H9 (cell line): ENCODE results near the gene PDE7B. TPM values are rescaled to one million over a fixed set of nuclear protein-coding genes. Genes with fewer than 3 reads are reported as not detected.

ENCODE experiments used
- DNase-seq: peaks from one replicate; pipeline ENCODE4 v3.0.0-alpha.2; 2017
- H2AFZ ChIP-seq: one replicate; pipeline ENCODE4 v1.6.1; 2013; ENCODE audit warnings: mild to moderate bottlenecking, low read length, control low read depth, moderate library complexity
- H2AK5ac ChIP-seq: 2 replicates; pipeline ENCODE4 v1.6.1; 2013; ENCODE audit warnings: low read length, control low read depth, mixed read lengths; ENCODE audit not compliant: insufficient read length
- H2BK120ac ChIP-seq: one replicate; pipeline ENCODE4 v1.6.1; 2013; ENCODE audit warnings: low read depth, mild to moderate bottlenecking, low read length, control low read depth, inconsistent platforms; ENCODE audit not compliant: poor library complexity, severe bottlenecking
- H2BK12ac ChIP-seq: 2 replicates; pipeline ENCODE4 v1.6.1; 2013; ENCODE audit warnings: low read length, control low read depth, mixed read lengths, low read depth; ENCODE audit not compliant: insufficient read length
- H2BK15ac ChIP-seq: 2 replicates; pipeline ENCODE4 v1.6.1; 2013; ENCODE audit warnings: low read depth, low read length, control low read depth
- H2BK20ac ChIP-seq: one replicate; pipeline ENCODE4 v1.6.1; 2013; ENCODE audit warnings: low read depth, mild to moderate bottlenecking, low read length, control low read depth, inconsistent platforms; ENCODE audit not compliant: poor library complexity, severe bottlenecking
- H2BK5ac ChIP-seq: 2 replicates; pipeline ENCODE4 v1.6.1; 2013; ENCODE audit warnings: low read length, control low read depth, mixed read lengths; ENCODE audit not compliant: insufficient read length
- H3K14ac ChIP-seq: 2 replicates; pipeline ENCODE4 v1.6.1; 2013; ENCODE audit warnings: low read length, control low read depth; ENCODE audit not compliant: insufficient read depth
- H3K18ac ChIP-seq: 2 replicates; pipeline ENCODE4 v1.6.1; 2013; ENCODE audit warnings: low read depth, mild to moderate bottlenecking, mixed read lengths, low read length, control low read depth; ENCODE audit not compliant: insufficient read length
- H3K23ac ChIP-seq: 2 replicates; pipeline ENCODE4 v1.6.1; 2013; ENCODE audit warnings: low read length, control low read depth, mixed read lengths, low read depth; ENCODE audit not compliant: insufficient read length
- H3K23me2 ChIP-seq: 2 replicates; pipeline ENCODE4 v1.6.1; 2013; ENCODE audit warnings: low read depth, mild to moderate bottlenecking, mixed read lengths, low read length, control low read depth; ENCODE audit not compliant: insufficient read length, poor library complexity, severe bottlenecking
- H3K27ac ChIP-seq: 2 replicates; pipeline ENCODE4 v1.5.1; 2013; ENCODE audit warnings: low read length, control low read depth, mixed read lengths, low read depth; ENCODE audit not compliant: insufficient read length
- H3K27me3 ChIP-seq: 2 replicates; pipeline ENCODE4 v1.6.1; 2013; ENCODE audit warnings: low read length, control low read depth, inconsistent platforms; ENCODE audit not compliant: insufficient read depth
- H3K4ac ChIP-seq: 2 replicates; pipeline ENCODE4 v1.6.1; 2013; ENCODE audit warnings: low read depth, mild to moderate bottlenecking, control low read depth, inconsistent platforms, low read length, moderate library complexity
- H3K4me1 ChIP-seq: 2 replicates; pipeline ENCODE4 v1.6.1; 2013; ENCODE audit warnings: low read length, control low read depth, inconsistent platforms; ENCODE audit not compliant: insufficient read depth
- H3K4me2 ChIP-seq: 2 replicates; pipeline ENCODE4 v1.6.1; 2013; ENCODE audit warnings: low read length, control low read depth, mixed read lengths; ENCODE audit not compliant: insufficient read length, insufficient read depth
- H3K56ac ChIP-seq: 2 replicates; pipeline ENCODE4 v1.6.1; 2013; ENCODE audit warnings: low read depth, mild to moderate bottlenecking, mixed read lengths, low read length, control low read depth; ENCODE audit not compliant: insufficient read length
- H3K79me1 ChIP-seq: 2 replicates; pipeline ENCODE4 v1.6.1; 2013; ENCODE audit warnings: low read depth, mild to moderate bottlenecking, moderate library complexity, low read length, control low read depth, inconsistent platforms; ENCODE audit not compliant: insufficient read depth, poor library complexity, severe bottlenecking
- H3K79me2 ChIP-seq: 2 replicates; pipeline ENCODE4 v1.6.1; 2013; ENCODE audit warnings: low read length, control low read depth, inconsistent platforms; ENCODE audit not compliant: insufficient read depth
- H3K9ac ChIP-seq: 2 replicates; pipeline ENCODE4 v1.6.1; 2013; ENCODE audit warnings: low read length, control low read depth, mixed read lengths; ENCODE audit not compliant: insufficient read length; ENCODE audit errors: extremely low read depth
- H3K9me3 ChIP-seq: one replicate; pipeline ENCODE4 v1.6.1; 2013; ENCODE audit warnings: low read depth, low read length, inconsistent platforms; ENCODE audit not compliant: control insufficient read depth
- H3T11ph ChIP-seq: one replicate; pipeline ENCODE4 v1.6.1; 2013; ENCODE audit warnings: mild to moderate bottlenecking, low read length, control low read depth, inconsistent platforms
- H4K20me1 ChIP-seq: one replicate; pipeline ENCODE4 v1.6.1; 2013; ENCODE audit not compliant: control insufficient read depth, insufficient read length, insufficient read depth
- H4K5ac ChIP-seq: 2 replicates; pipeline ENCODE4 v1.6.1; 2013; ENCODE audit warnings: low read depth, mild to moderate bottlenecking, mixed read lengths, low read length, control low read depth; ENCODE audit not compliant: insufficient read length
- H4K8ac ChIP-seq: replicated peaks from 2 replicates; pipeline ENCODE4 v1.6.1; 2013; ENCODE audit warnings: low read length, control low read depth, mixed read lengths, low read depth; ENCODE audit not compliant: insufficient read length
- H4K91ac ChIP-seq: 2 replicates; pipeline ENCODE4 v1.6.1; 2013; ENCODE audit warnings: low read depth, mild to moderate bottlenecking, moderate library complexity, mixed read lengths, low read length, control low read depth; ENCODE audit not compliant: insufficient read length
- H3K27ac Mint-ChIP-seq, 3 experiments: 2 replicates in 2 of 3; 3 replicates in 1 of 3; pipeline ENCODE4 v1.8.0; 2020 to 2021; ENCODE audit warnings: mixed read lengths in 3 of 3, mild to moderate bottlenecking in 1 of 3, moderate library complexity in 1 of 3
- H3K27me3 Mint-ChIP-seq: 2 replicates; pipeline ENCODE4 v1.8.0; 2021; ENCODE audit warnings: low read depth, mild to moderate bottlenecking, moderate library complexity, mixed read lengths
- H3K36me3 Mint-ChIP-seq, 3 experiments: 2 replicates in 2 of 3; 3 replicates in 1 of 3; pipeline ENCODE4 v1.8.0; 2020 to 2021; ENCODE audit warnings: low read depth in 3 of 3, mixed read lengths in 3 of 3; ENCODE audit not compliant: insufficient read depth in 1 of 3
- H3K4me1 Mint-ChIP-seq, 2 experiments: 2 replicates each; pipeline ENCODE4 v1.8.0; 2020; ENCODE audit warnings: mixed read lengths in 2 of 2
- H3K4me3 Mint-ChIP-seq, 2 experiments: 2 replicates in 1 of 2; 3 replicates in 1 of 2; pipeline ENCODE4 v1.8.0; 2020 to 2021; ENCODE audit warnings: mild to moderate bottlenecking in 2 of 2, mixed read lengths in 2 of 2, moderate library complexity in 1 of 2
- H3K9me3 Mint-ChIP-seq, 2 experiments: 2 replicates in 1 of 2; 3 replicates in 1 of 2; pipeline ENCODE4 v1.8.0; 2020; ENCODE audit warnings: mild to moderate bottlenecking in 2 of 2, mixed read lengths in 2 of 2, moderate library complexity in 1 of 2
- WGBS: extraction: QIAGEN DNeasy Blood & Tissue Kit; methylation state at CpG from one replicate; pipeline ENCODE4 v1.1.7; 2013; ENCODE audit warnings: missing lambda C conversion rate, low lambda C conversion rate, mixed read lengths; ENCODE audit not compliant: insufficient read length; ENCODE audit errors: extremely low coverage; 5-methylcytosine and 5-hydroxymethylcytosine counted together
- total RNA-seq: library from RNA; stranded (reverse); gene quantifications from 2 replicates; pipeline ENCODE4 v1.2.1, GENCODE V29; 2021
- TF ChIP-seq, protein P1 (sequence below): fragments of 200-600 bp; sonication (generic); conservative IDR thresholded peaks from 3 replicates; pipeline ENCODE4 v1.8.0; 2021; ENCODE audit warnings: antibody characterized with exemption, mild to moderate bottlenecking

The PDE7B gene
- total RNA-seq, 1 experiment from 2014 or later, result not detected

DNA sequence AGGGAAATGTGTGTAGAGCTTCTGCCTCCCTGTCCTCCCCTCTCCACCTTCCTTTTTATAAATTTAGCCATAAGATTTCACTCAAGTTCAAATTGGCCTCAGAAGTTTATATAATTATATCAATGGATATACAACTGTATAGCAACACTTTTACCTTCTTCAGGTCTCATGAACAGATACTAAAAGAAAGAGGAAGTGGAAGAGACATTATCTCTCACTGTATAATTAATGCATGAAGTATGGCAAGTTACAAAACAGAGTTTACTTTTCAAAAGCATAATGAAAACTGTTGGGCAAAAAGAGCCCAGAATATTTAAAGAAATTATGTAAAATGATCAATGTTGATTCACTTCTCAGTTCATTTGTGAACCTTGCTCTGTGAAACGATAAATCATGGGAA lies 99.7 kb downstream of the PDE7B start:
- Histone ChIP-seq H2BK12ac (no peak overlapping the region), H3K23ac (no peak overlapping the region), H2AFZ (no peak overlapping the region), H3K4ac (no peak overlapping the region), H2AK5ac (no peak overlapping the region), H2BK120ac (no peak overlapping the region), H2BK20ac (no peak overlapping the region), H3K79me1 (no peaks in the 10 kb centered on the region), H2BK5ac (no peak overlapping the region), H3K27me3 (no peaks in the 10 kb centered on the region), H3K79me2 (no peaks in the 10 kb centered on the region), H4K5ac (no peak overlapping the region), H3K23me2 (no peaks in the 10 kb centered on the region), H3T11ph (no peak overlapping the region), H3K56ac (no peak overlapping the region), H2BK15ac (no peak overlapping the region), H3K27ac (no peak overlapping the region), H3K18ac (no peak overlapping the region), H4K91ac (no peak overlapping the region), H4K20me1 (no peaks in the 10 kb centered on the region), H3K9me3 (no peaks in the 10 kb centered on the region), H3K14ac (no peak overlapping the region), H3K9ac (no peak overlapping the region), H3K4me1 (no peaks in the 10 kb centered on the region), H3K4me2 (no peak overlapping the region), H4K8ac (no peak overlapping the region)
- TF ChIP-seq, protein P1, sequence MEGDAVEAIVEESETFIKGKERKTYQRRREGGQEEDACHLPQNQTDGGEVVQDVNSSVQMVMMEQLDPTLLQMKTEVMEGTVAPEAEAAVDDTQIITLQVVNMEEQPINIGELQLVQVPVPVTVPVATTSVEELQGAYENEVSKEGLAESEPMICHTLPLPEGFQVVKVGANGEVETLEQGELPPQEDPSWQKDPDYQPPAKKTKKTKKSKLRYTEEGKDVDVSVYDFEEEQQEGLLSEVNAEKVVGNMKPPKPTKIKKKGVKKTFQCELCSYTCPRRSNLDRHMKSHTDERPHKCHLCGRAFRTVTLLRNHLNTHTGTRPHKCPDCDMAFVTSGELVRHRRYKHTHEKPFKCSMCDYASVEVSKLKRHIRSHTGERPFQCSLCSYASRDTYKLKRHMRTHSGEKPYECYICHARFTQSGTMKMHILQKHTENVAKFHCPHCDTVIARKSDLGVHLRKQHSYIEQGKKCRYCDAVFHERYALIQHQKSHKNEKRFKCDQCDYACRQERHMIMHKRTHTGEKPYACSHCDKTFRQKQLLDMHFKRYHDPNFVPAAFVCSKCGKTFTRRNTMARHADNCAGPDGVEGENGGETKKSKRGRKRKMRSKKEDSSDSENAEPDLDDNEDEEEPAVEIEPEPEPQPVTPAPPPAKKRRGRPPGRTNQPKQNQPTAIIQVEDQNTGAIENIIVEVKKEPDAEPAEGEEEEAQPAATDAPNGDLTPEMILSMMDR, result no peak
- Mint-ChIP-seq H3K36me3 (no peaks in the 10 kb centered on the region), H3K4me1 (peaks cover 0 to 5% of the 10 kb centered on the region in 2 experiments; a peak in 1 of 4 replicates), H3K9me3 (no peaks in the 10 kb centered on the region), H3K27ac (no peak overlapping the region), H3K4me3 (no peak overlapping the region), H3K27me3 (no peaks in the 10 kb centered on the region)
- no peak for DNase-seq
- WGBS, result no CpG with 5 or more reads among the region's 1 CpG
